ENCODE results near the gene TMEM209. TPM values are rescaled to one million over a fixed set of nuclear protein-coding genes. Genes with fewer than 3 reads are reported as not detected.

TMEM209 gene
- total and polyA plus RNA-seq, 4 donors = 4.5 to 10.1 (median 9.0) TPM

DNA sequence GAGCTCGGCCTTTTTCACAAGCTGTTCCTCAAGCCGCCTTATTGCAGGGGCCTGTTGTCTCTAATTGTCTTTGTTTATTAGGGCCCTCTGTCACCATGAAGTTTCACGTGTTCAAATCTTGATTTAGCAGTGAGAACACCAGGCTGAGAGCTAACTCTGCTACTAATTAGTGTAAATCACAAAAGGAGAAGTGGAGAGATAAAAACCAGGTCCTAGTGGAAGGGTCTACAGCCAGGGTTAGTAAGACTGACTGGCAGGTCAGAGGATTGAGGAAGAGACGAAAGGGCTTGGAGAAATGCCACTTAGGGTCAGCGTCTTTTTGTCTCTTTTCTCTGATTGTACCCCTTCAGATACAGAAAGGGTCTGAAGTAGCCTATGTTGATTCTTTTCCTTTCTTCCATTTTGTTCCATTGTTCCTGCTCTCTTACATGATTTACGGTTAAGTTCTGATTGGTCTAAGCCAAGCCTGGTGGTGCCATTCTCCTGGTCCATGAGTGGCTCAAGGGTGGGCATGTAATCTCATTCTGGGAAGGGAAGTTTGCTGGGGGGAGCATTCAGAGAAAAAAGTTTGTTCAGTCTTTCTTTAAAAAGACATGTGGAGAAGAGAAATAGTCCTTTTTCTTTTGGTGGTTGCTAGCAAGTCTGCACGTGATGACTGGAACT is 23.8 kb upstream of the TMEM209 start:
- Histone ChIP-seq H3K4me3 (ENCODE audit: low read depth in 1 of 3, low read length in 3 of 3) (no peak overlapping the region), H3K9me3 (ENCODE audit: control insufficient read depth in 4 of 4, low read length in 3 of 4) (no peaks in the 10 kb centered on the region), H3K36me3 (ENCODE audit: control insufficient read depth in 4 of 4, insufficient read depth in 3 of 4, low read depth in 1 of 4, low read length in 3 of 4) (no peaks in the 10 kb centered on the region), H3K27ac (ENCODE audit: low read depth in 1 of 2, low read length in 2 of 2) (no peak overlapping the region), H3K9ac (ENCODE audit: low read depth in 1 of 2, low read length in 2 of 2) (no peak overlapping the region), H3K4me1 (ENCODE audit: control insufficient read depth in 4 of 4, insufficient read depth in 4 of 4, low read length in 3 of 4) (no peaks in the 10 kb centered on the region), H3K27me3 (ENCODE audit: control insufficient read depth in 4 of 4, insufficient read depth in 4 of 4, low read length in 3 of 4) (no peaks in the 10 kb centered on the region)
- WGBS = 86% methylated on average over 7 of the region's 7 CpGs
- TF ChIP-seq ZBTB33 (IDR thresholded peaks at IDR 0.05) = no peak
- DNase-seq (ENCODE audit: low spot score) = no peak

- no peak for DNase-seq (ENCODE audit: low spot score)
- 70% methylated on average over 1 of the region's 1 CpG for WGBS
- TF ChIP-seq HNF4A (conservative IDR thresholded peaks at IDR 0.05) = no peak
- TF ChIP-seq FOXA1 (IDR thresholded peaks at IDR 0.05) = no peak
- no peak for TF ChIP-seq RXRA (IDR thresholded peaks at IDR 0.05)
- no peak for TF ChIP-seq ATF3 (IDR thresholded peaks at IDR 0.05)
- no peak for TF ChIP-seq YY1 (IDR thresholded peaks at IDR 0.05)
- TF ChIP-seq CTCF (IDR thresholded peaks at IDR 0.05; ENCODE audit: low read depth, low read length, missing input control) = no peak
- no peak for TF ChIP-seq JUND (IDR thresholded peaks at IDR 0.05)
- no peak for TF ChIP-seq SP1 (IDR thresholded peaks at IDR 0.05)
- no peak for TF ChIP-seq EGR1 (IDR thresholded peaks at IDR 0.05; ENCODE audit: low read depth in 2 of 2)
- no peak for TF ChIP-seq GABPA (IDR thresholded peaks at IDR 0.05 in 1 of 2, conservative IDR thresholded peaks at IDR 0.05 in 1 of 2)
- TF ChIP-seq RAD21 (IDR thresholded peaks at IDR 0.05) = no peak
- no peak for TF ChIP-seq NR2F2 (IDR thresholded peaks at IDR 0.05)
- TF ChIP-seq ZBTB33 (IDR thresholded peaks at IDR 0.05) = no peak
- no peak for TF ChIP-seq FOXA2 (IDR thresholded peaks at IDR 0.05)
- TF ChIP-seq, protein P1, sequence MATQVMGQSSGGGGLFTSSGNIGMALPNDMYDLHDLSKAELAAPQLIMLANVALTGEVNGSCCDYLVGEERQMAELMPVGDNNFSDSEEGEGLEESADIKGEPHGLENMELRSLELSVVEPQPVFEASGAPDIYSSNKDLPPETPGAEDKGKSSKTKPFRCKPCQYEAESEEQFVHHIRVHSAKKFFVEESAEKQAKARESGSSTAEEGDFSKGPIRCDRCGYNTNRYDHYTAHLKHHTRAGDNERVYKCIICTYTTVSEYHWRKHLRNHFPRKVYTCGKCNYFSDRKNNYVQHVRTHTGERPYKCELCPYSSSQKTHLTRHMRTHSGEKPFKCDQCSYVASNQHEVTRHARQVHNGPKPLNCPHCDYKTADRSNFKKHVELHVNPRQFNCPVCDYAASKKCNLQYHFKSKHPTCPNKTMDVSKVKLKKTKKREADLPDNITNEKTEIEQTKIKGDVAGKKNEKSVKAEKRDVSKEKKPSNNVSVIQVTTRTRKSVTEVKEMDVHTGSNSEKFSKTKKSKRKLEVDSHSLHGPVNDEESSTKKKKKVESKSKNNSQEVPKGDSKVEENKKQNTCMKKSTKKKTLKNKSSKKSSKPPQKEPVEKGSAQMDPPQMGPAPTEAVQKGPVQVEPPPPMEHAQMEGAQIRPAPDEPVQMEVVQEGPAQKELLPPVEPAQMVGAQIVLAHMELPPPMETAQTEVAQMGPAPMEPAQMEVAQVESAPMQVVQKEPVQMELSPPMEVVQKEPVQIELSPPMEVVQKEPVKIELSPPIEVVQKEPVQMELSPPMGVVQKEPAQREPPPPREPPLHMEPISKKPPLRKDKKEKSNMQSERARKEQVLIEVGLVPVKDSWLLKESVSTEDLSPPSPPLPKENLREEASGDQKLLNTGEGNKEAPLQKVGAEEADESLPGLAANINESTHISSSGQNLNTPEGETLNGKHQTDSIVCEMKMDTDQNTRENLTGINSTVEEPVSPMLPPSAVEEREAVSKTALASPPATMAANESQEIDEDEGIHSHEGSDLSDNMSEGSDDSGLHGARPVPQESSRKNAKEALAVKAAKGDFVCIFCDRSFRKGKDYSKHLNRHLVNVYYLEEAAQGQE (IDR thresholded peaks at IDR 0.05) = no peak
- TF ChIP-seq MAX (IDR thresholded peaks at IDR 0.05) = no peak
- no peak for TF ChIP-seq HNF4G (IDR thresholded peaks at IDR 0.05)
- TF ChIP-seq TAF1 (conservative IDR thresholded peaks at IDR 0.05) = no peak
- H3K4me1 ChIP-seq (ENCODE audit: control insufficient read depth in 4 of 4, insufficient read depth in 4 of 4, low read length in 3 of 4) = no peaks in the 10 kb centered on the region
- H3K27ac ChIP-seq (ENCODE audit: low read depth in 1 of 2, low read length in 2 of 2) = no peak overlapping the region
- H3K27me3 ChIP-seq (ENCODE audit: control insufficient read depth in 4 of 4, insufficient read depth in 4 of 4, low read length in 3 of 4) = no peaks in the 10 kb centered on the region
- H3K4me3 ChIP-seq (ENCODE audit: low read depth in 1 of 3, low read length in 3 of 3) = no peak overlapping the region
- H3K36me3 ChIP-seq (ENCODE audit: control insufficient read depth in 4 of 4, insufficient read depth in 3 of 4, low read depth in 1 of 4, low read length in 3 of 4) = no peaks in the 10 kb centered on the region
- H3K9me3 ChIP-seq (ENCODE audit: control insufficient read depth in 4 of 4, low read length in 3 of 4) = no peaks in the 10 kb centered on the region
- H3K9ac ChIP-seq (ENCODE audit: low read depth in 1 of 2, low read length in 2 of 2) = no peak overlapping the region
These were observed 22.8 kb upstream of the TMEM209 start for GRCh38 chr7:130227883-130228575.
